Measurements from ENCODE around the gene USP22. TPM values are rescaled to one million over a fixed set of nuclear protein-coding genes. Genes with fewer than 3 reads are reported as not detected.
"Not testable (repeated sequence)": the region's sequence is repeated elsewhere in the genome, so short reads cannot be mapped to it uniquely, and the experiment has no call there.

USP22 gene
- total RNA-seq, 1 experiment from 2014 or later, result 218 TPM

DNA sequence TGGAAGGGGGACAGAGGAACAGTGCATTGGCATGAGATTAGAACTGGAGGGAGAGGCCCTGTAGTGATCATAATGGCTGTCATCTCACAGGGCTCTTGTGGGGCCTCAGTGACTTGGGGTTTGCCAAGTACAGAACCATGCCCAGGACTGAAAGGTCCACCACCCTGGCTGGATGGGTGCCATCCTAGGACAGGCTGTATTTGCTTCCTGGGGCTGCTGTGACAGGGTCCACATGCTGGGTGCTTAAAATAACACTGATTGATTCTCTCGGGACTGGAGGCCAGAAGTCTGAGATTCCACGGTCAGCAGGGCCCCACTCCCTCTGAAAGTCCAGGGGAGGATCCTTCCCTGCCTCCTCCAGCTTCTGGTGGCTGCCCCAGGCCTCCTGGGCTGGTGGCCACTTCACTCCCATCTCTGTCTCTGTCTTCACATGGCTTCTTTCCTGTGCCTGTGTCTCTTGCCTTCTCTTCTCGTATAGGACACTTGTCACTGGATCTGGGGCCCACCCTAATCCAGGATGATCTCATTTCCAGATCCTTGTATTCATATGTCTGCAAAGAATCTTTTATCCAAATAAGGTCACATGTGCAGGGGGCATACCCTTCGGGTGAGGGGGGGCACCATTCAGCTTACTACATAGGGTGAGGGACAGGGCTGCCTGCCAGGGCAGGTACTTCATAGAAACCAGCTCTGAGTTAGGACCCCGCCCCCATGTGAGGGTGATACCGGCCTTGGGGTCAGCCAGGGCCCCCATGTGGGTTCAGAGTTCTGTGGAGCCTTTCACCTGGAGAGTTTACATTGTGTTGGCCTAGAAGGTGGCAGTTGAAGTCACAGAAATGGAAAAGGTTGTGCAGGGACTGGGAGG, 52.6 kb downstream of the USP22 start:
- DNase-seq (ENCODE audit: low read depth), result peak; percentile 52

DNA sequence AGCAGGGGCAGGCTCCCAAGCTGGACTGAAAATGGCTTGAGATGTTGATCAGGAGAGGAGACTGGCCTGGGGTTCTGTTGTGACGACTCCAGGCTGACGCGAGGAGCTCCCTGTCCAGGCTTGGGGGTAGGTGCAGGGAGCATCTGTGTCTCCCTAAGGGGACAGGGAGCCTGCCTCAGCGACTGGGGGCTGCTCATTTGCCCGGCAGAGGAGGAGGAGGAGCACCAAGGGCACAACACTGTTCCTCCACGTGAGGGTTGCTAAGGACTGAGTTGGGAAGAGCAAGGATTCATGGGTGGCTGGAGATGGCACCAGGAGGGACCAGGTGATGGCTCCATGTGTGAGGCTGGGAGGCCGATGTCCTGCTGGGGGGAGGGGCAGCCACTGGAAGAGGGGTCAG, 53.3 kb downstream of the USP22 start:
- no peak for DNase-seq (ENCODE audit: low read depth)

DNA sequence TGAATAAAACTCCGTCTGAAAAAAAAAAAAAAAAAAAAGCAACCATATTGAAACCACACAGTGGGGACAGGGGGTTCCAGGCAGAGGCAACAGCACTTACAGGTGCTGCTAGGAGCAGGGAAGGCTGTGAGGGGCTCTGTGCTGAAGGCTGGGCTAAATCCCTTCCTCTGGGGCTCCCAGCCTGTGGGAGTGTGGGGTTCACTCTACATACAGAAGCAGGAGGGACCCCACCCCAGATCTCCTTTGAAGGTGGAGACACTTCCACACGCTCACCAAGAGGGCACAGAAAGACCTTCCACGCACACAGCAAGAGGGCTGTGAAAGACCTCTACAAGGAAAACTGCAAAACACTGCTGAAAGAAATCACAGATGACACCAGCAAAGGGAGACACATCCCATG, 53.9 kb downstream of the USP22 start:
- DNase-seq (ENCODE audit: low read depth), result no peak

DNA sequence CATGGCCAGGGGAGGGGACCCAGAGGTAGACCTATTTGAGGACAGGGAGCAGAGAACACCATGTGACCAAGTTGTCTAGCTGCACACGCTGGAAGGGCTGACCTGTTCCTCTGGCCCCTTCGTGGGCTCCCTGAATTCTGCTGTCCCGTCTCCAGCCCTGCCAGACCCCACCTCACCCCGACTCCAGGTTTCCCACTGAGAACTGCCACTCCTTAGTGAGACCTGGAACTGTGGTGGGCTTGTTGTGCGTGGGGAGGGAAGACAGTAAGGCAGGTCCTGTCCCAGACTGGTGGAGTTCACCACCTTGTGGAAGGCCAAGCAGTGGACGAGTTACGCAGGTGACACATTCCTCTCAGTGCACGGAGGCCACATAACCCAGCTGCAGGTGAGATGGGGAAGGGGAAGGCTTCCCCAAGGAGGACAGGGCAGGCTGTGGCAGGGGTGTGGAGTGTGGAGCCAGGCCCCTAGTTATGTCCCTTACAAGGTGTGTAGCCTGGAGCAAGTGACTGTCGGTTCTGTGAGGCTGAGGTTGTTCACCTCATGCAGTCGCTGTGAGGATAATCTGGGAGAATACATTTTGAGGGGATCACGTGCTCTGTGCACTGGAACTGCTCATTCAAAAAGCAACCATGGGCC, 54.7 kb downstream of the USP22 start:
- DNase-seq (ENCODE audit: low read depth), result no peak

DNA sequence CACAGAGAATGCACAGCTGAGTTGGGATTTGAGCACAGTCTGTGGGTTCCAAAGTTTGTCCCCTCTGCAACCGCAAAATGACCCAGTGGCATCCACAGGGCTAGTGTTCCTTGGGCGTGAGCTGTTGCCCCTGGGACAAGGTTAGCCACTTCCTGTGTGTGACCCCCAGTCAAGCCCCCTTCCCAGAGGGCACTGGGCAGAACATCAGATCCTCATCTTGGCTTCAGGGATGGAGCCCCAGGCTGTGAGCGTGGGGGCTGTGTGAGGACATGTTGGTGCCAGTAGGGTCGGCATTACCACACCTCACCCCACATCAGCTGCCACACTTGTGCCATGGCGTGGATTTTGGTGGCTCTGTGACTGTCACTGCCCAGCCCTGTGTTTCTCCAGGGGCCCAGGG, 55.3 kb downstream of the USP22 start:
- no peak for DNase-seq (ENCODE audit: low read depth)

DNA sequence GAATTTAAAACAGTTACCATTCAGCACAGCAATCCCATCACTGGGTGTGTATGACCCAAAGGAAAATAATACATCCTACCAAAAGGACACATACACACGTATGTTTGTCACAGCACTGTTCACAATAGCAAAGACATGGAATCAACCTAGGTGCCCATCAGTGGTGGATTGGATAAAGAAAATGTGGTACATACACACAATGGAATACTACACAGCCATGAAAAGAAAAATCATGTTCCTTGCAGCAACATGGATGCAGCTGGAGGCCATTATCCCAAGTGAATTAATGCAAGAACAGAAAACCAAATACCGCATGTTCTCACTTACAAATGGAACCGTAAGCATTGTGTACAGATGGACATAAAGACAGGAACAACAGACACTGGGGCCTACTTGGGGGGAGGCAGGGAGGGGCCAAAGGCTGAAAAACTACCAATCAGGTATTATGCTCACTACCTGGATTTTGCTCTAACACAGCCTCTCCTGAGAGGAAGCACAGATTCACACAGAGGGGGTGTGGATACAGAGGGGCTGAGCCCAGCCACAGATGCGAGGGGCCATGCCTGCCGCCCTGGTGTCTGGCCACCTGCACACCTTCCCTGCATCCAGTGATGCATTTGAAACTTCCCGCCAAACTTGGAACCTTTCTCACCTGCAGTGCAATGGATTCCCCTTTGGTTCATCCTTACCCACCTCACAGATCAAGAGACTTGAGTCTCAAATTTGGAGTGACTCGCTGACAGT, 55.9 kb downstream of the USP22 start:
- DNase-seq (ENCODE audit: low read depth), result no peak

DNA sequence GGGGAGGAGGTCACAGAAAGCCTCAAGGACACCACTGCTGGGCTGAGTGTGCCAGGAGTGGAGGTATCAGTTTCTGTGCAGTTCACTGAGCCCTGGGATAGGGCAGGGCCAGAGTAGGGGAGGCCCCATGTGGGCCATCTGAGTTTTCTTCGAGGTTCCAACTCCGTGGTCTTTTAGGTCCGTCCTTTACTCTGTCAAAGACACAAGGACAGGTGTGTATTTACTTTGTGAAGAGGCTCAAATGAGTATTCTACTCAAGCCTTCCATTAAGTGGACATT, 59.5 kb downstream of the USP22 start:
- DNase-seq (ENCODE audit: low read depth), result no peak

DNA sequence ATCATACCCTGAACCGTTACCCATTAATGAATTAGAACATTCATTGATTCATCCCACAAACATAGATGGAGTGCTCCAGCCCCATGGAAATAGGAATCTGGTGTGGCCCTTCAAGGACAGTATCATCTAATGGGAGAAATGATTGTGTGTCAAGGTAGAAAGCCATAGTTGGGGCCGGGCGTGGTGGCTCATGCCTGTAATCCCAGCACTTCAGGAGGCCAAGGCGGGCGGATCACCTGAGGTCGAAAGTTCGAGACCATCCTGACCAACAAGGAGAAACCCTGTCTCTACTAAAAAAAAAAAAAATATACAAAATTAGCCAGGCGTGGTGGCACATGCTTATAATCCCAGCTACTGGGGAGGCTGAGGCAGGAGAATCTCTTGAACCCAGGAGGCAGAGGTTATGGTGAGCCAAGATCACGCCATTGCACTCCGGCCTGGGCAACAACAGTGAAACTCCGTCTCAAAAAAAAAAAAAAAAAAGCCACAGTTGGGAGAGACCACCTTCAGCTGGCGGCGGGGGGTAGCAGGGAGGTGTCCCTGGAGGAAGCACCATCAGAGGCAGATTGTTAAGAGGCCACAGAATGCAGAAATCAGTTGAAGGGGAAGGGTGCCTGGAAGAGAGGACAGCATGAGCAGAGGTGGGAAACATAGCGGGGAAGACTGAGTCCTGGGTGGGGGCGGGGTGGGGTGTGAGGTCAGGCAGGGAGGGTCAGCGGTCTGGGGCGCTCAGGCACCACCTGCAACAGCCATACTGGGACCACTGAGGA, 60.0 kb downstream of the USP22 start:
- no peak for DNase-seq (ENCODE audit: low read depth)

DNA sequence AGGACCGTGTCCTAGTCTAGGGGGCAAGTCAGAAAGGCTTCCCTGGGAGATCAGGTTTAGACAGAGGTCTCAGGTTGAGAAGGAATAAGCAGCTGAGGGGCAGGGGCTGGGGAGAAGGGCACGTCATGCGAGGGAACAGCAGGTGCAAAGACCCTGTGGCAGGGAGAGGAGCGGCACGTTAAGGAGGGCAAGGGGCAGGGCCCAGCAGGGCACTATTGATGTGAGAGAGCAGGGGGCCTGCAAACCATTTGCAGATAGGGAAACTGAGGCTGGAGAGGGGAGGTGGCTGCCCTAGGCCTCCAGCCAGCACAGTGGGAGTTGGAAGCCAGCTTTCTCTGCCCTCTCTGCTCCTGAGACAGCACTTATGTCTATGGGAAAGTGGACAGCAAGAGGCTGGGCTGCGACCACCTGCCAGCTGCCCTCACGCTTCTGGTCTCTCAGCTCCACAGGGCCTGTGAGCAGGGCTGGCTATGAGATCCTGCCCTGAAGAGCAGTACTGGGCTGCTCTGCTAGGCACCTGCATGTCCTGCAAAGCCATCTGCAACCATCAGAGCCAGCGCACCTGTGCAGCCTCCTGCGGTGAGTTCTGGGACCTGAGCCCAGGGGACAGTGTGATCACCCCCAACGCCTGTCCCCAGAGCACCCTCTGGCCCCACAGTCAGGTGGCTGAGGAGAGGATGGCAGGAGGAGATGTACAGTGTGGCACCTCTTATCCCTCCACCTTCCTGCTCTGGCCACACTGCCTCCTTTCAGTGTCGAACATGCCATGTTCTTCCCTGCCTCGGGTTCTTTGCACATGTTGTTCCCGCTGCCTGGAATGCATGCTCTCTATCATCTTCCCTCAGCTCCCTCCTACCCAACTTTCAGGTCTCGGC, 61.5 kb downstream of the USP22 start:
- no peak for DNase-seq (ENCODE audit: low read depth)

DNA sequence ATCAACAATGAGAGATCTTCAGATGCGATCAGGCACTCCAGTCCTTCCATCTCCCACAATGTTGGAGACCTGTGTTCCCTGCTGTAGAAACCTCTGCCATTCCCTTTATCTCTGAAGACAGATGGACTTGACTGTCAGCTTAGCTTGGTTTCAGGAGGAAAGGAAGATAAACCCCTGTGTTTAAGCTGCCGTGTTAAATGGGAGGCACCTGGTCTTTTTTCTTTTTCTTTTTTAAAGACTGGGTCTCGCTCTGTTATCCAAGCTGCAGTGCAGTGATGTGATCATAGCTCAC, 63.1 kb downstream of the USP22 start:
- no peak for DNase-seq (ENCODE audit: low read depth)

DNA sequence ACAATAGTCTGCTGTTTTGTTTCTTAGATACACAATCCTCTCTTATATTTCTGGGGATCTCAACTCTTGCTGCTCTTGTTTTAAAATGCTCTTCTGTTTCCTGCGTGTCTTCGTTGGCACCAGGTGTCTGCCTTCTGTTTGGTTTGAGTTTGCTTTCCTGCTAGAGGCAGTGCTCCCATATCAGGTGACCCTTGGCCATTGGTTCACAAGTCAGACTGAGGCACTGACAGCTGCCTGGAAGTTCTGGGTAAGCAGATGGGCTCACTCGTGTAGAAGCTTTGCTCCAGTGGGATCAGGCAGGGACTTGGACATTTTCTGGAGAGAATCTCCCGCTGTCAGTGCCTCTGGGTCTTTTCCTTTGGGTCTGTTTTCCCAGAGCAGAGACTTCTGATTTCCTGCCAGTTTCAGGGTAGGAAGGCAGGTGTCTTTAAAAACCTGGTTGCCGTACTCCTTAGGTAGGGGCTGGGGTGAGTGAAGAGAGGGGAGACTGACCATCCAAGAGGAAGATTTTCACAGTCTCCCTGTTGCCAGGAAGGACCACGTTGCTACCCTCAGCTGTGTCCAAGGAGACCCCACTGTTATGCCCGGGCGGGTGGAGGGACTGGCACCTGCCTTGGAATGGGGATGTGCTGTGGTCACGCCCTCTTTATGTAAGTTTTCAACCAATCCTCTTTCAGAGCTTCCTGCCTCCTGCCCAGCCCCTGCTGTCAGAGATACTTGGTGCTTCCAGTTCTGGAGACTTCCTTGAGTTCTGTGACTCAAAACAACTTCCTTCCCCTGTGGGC, 63.6 kb downstream of the USP22 start:
- DNase-seq (ENCODE audit: low read depth), result not testable (repeated sequence)

DNA sequence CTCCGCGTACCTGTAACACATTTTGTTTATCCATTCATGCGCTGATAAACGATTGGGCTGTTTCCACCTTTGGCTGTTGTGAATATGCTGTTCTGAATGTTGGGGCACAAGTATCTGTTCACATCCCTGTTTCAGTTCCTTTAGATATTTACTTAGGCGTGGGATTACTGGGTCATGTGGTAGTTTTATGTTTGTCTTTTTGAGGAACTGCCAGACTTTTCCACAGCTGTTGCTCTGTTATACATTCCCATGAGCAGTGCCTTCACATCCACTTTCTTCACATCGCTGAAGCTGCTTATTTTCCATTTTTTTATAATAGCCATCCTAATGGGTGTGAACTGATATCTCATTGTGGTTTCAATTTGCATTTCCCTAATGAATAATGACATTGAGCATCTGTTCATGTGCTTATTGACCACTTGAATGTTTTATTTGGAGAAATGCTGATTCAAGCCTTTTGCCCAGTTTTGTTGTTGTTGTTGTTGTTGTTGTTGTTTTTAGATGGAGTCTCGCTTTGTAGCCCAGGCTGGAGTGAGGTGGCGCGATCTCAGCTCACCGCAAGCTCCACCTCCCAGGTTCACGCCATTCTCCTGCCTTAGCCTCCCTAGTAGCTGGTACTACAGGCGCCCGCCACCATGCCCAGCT, 65.1 kb downstream of the USP22 start:
- not testable (repeated sequence) for DNase-seq (ENCODE audit: low read depth)

DNA sequence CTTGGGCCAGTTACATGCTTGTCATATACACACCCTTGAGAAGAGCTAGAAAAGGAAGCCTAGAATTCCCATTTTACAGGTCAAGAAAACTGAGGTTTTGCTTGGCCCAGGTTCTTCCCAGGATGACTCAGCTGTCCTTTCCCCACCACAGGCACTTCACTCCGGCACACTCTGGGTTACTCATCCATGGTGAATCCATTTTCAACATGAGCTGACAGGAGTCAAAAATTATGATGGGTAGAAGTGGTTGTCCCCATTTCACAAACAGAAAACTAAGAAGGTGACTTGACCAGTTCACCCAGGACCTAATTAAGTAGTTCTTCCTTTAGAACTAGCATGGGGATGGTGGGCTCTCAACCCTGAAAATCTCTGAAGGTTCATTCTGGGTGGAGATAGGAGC, 67.2 kb downstream of the USP22 start:
- DNase-seq (ENCODE audit: low read depth), result peak; percentile 68

DNA sequence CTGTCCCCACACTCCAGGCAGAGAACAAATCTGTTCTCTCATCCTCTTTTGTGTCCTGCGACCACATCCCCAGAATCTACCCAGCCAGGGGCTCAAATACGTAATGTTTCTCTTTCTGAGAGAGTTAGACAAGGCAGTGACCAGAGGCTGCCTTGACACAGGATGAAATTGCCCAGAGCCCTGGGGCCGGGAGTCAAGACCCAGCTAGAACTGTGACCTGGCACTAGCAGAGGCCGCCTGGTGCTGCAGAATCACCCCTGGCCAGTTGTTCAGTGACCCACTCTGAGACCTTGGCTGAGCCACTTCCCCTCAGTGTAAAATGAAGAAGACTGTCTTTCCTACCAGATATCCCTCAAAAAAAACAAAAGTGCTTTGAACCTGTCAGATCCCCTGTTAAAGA, 72.5 kb downstream of the USP22 start:
- no peak for DNase-seq (ENCODE audit: low read depth)

DNA sequence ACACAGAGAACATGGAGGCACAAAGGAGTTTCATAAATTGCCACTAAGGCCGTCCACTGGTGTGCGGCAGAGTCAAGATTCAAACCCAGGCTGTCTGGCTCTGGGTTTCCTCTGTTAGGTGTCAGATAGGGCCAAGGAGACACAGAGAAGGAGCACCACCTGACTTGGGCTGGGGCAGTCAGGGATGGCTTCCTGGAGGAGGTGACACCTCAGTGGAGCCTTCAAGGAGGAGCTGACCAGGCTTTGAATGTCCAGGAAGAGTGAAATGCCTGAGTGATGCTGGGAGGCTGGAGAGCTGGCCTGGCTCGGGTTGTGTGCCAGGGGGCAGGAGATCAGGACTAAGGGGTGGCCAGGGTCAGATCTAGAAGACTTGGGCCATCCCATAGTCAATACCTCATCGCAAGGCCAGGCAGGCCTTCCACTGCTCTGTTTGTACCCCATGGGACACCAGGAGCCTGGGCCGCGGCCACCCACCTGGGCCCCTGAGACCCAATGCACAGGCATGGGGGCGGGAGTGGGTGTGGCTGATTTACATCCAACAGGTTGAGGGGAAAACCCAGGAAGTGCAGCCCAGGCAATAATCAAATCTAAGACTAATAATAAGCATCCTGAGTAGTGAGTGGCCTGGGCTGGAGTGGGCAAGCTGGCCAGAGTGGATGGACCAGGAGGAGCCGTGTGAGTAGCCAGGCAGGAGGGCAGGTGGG, 73.7 kb downstream of the USP22 start:
- no peak for DNase-seq (ENCODE audit: low read depth)

DNA sequence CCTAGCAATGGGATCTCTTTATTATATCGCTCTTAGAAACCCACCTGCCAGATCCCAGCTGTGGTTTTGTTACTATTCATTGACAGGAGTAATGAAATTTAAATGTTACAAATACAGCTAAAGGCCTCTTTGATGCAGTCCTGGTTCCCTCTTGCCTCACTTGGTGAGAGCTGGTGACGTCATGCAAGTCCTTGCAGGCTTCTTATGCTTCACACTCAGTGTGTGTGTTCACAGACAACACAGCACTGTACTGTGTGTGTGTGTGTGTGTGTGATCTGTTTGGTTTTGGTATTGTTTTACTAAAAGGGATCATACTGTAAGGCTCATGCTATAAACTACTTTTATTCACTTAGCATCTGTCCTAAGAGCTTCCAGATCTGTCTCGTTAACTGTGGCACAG, 75.0 kb downstream of the USP22 start:
- no peak for DNase-seq (ENCODE audit: low read depth)

DNA sequence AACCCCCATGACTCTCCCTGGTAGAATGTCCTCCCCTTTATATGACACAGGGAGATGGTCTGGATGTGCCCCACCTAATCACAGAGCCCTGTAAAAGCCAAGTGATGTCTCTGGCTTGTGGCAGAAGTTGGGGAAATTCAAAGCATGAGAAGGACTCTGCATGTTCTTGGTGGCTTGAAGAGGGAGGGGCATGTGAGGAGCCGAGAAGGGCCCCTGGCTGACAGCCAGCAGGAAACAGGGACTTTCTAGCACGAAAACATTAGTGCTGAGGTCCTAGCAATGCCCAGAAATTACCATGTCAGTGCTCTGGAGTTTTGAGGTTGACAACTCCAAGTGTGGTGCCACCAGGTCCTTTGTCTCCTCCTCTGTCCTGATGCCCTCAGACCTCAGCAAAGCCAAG, 75.9 kb downstream of the USP22 start:
- DNase-seq (ENCODE audit: low read depth), result no peak

DNA sequence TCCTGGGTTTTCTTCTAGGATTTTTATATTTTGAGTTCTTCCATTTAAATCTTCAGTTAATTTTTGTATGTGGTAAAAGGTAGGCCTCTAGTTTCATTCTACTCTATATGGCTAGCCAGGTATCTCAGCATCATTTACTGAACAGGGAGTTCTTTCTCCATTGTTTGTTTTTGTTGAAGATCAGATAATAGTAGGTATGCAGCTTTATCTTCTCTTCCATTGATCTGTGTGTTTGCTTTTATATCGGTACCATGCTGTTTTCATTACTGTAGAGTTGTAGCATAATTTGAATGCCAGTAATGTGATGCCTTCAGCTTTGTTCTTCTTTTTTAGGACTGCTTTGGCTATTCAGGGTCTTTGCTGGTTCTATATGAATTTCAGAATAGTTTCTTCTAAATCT, 77.3 kb downstream of the USP22 start:
- DNase-seq (ENCODE audit: low read depth), result no peak

DNA sequence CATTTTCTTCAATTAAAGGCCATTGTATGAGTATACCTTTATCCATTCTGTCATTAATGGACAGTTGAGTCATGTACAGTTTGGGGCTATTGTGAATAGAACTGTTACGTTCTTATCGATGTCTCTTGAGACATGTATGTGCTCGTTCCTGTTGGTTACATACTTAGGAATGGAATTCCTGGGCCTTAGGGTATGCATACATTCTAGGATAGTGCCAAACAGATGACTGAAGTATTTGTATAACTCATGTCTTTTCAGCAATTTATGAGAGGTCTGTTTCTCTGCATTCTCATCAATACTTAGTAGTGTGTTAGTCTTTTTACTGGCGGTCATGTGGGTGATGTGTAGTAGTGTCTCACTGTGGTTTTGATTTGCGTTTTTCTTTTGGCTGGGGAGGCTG, 81.2 kb downstream of the USP22 start:
- no peak for DNase-seq (ENCODE audit: low read depth)
